Hair follicle dermal papilla cell (primary cell): ENCODE results near the gene ROS1. TPM values are rescaled to one million over a fixed set of nuclear protein-coding genes. Genes with fewer than 3 reads are reported as not detected.

ENCODE experiments used
- small RNA-seq: library from RNA; depleted of rRNA; stranded (forward); fragments of <200 nt; gene quantifications from one replicate; pipeline ENCODE3, GENCODE V24; 2012
- total RNA-seq: library from RNA; depleted of rRNA; stranded (reverse); fragments of >200 nt; gene quantifications from 2 replicates; pipeline ENCODE4 v1.2.3, GENCODE V29; 2012

ROS1 gene
- total RNA-seq = under 0.01 and 0.12 TPM in 2 replicates

DNA sequence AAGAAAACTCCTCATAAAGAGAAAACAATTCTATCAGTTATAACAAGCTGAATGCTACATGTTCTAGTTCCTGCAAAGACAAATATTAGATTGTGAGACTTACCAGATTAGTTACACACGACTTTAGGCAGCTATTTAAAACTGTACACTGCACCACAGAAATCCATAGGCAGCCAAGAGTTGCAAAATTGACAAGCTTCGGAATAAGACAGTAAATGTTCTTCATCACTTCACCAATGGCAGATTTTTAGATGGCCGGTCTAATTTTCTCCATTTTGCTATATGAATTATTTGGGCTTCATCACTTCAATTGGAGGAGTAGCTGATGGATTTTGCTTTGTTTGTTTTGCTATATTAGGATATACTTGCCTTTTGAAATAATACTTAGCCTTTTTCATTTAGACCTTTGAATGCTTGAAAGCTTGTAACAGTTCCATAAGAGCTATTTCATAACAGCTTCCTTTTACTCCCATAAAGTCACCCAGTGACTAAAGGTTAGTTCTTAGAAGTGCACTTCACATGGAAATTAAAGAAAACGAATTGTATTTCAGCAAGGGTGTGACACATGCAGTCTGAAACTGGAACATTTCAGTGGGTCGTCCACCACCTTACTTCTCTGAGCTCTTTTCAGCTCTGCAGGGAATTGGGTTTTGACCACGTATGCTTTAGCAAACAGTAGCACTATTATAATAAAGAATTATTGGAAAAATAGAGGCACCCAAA, at the start of gene ROS1:
Gene ROS1, minus strand, starts transcription at position 512 of the 723 bp plus-strand sequence. Its CDS starts 286 bp downstream, at position 226.

DNA sequence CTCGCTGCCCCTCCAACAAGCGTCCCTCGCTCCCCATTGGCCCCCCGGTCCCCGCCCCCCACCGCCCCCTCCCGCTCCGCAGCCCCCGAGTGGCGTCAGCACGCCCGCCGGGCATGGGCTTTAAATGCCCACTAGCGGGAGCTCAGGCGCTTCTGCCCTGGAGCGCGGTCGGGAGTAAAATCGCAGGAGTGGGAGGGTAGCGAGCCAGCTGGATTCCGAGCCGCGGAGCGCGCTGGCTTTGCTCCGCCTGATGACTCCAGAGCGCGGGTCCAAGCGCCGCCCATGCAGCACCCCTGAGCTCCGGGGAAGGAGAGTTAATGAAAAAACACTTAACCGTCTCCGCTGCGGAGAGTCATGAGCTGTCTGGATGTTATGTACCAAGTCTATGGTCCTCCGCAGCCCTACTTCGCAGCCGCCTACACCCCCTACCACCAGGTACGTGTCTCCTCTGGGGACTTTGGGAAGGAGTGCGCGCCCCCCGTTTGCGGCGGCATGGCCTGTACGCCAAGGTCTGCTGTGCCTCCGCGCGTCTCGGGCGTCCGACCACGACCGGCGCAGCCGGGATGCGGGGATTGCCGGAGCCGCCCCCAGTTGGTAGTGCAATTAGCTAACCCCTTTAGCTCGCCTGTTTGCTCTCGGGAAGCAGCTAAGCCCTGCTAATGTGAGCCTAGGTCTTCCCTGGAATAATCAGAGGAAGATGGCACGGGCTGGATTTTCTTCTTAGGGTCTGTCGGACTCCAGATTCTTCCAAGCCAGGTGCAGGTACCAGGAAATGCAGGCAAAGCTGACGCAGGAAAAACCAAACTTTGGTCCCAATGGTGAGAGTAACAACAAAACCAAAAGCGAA, 160.1 kb downstream of the ROS1 start, which contains the start of gene VGLL2:
Gene VGLL2, plus strand, starts transcription at position 149 of the 847 bp plus-strand sequence. Its CDS starts 206 bp downstream, at position 355.

Small RNAs within 50 kb of the gene (small RNA-seq; reads per million reads assigned to genes)
- gene RN7SKP18 (not detected), gene RNU6-253P (not detected)

Other genes starting within 250 kb of the ROS1 start
- gene VGLL2, start 160.4 kb downstream of the ROS1 start, total RNA-seq = not detected in 2 replicates
- gene DCBLD1, start 56.7 kb upstream of the ROS1 start, total RNA-seq = 17.9 and 18.0 TPM in 2 replicates
- 52.9 and 53.3 TPM in 2 replicates for gene GOPC, start 176.6 kb upstream of the ROS1 start, total RNA-seq
- 19.2 and 20.8 TPM in 2 replicates for gene NUS1, start 249.5 kb upstream of the ROS1 start, total RNA-seq